GM19328 (cell line): ENCODE results near the gene C1QTNF8.

Experiments
- ATAC-seq: cut with Tn5 transposase; IDR thresholded peaks from one replicate; pipeline ENCODE4 v1.9.1; 2021; ENCODE audit warnings: mild to moderate bottlenecking, moderate library complexity; ENCODE audit not compliant: unreplicated experiment

Gene C1QTNF8, protein sequence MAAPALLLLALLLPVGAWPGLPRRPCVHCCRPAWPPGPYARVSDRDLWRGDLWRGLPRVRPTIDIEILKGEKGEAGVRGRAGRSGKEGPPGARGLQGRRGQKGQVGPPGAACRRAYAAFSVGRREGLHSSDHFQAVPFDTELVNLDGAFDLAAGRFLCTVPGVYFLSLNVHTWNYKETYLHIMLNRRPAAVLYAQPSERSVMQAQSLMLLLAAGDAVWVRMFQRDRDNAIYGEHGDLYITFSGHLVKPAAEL

DNA sequence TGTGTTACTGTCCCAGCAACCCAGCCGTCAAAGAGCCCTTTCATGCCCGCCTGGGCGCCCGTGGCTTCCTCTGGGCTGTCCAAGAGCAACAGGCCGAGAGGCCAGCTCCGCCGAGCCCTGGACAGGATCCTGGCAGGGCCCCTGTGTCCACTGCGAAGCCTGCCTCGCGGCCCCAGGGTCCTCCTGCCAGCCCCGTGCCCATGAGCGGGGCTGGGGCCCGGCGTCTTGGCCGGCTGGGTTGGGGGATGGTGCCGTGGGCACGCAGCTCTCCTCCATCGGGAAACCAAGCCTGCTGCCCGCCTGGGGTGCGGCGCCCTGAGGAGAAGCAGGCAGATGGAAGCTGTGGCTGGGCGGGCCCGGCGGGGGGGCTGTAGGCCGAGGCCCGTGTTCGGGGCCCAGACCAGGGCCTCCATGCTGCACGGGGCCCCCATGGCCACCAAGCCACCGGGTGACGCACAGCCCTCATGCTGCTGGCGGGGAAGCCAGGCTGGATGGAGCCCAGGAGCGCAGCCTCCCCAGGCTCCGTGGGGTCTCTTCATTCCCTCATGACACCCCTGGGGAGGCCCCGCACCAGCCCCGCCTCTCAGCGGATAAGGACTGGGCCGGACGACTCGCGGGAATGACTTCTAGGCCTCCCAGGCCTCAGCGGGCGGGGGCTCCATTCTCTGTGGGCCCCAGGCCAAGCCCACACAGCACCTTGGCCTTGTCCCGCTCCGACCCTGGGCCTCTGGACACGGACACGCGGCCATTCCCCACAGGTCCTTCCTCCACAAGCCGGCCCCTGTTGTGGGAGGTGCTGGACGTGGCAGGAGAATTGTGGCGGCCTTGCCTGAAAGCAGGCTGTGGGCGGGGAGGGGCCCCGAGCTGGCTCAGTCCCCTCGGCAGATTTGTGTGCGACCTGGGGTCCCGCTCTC is at the start of gene C1QTNF8:
TSS of gene C1QTNF8 (minus strand) at position 76 of the 914 bp plus-strand sequence. CDS start 1,322 bp downstream, outside the sequence.
- ATAC-seq: no peak

DNA sequence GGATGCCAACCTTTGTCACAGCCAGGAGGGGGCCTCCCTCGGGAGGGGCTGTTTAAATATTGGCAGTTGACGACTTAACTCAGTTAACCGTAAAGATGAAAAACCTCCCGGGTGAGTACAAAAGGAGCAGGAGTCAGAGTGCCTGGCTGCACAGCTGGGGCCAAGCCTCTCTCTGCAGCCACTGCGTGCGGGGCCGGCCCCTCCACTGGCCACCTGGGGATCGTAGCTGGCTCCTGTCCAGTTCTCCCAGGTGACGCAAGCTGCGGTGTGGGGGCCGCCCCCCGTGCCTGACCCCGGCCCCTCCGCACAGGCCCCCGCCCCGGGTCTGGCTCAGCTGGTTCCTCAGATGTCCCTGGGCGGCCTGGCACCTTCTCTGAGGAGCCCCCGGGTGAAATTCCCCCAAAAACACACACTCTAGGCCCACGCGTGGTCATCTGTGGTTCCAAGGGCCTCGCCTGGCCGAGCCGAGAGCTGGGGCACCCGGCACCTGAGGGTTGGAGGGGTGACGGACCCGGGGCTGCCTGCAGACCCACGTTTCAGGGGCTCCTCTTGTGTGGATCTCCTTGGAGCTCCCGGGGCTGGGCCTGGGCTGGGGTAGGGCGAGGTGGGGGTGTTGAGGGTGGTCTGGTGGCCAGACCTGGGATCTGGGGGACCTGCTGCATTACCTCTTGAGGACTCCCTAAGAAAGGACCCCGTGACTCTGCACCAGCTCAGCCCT is 49.5 kb upstream of the C1QTNF8 start:
- ATAC-seq: no peak

DNA sequence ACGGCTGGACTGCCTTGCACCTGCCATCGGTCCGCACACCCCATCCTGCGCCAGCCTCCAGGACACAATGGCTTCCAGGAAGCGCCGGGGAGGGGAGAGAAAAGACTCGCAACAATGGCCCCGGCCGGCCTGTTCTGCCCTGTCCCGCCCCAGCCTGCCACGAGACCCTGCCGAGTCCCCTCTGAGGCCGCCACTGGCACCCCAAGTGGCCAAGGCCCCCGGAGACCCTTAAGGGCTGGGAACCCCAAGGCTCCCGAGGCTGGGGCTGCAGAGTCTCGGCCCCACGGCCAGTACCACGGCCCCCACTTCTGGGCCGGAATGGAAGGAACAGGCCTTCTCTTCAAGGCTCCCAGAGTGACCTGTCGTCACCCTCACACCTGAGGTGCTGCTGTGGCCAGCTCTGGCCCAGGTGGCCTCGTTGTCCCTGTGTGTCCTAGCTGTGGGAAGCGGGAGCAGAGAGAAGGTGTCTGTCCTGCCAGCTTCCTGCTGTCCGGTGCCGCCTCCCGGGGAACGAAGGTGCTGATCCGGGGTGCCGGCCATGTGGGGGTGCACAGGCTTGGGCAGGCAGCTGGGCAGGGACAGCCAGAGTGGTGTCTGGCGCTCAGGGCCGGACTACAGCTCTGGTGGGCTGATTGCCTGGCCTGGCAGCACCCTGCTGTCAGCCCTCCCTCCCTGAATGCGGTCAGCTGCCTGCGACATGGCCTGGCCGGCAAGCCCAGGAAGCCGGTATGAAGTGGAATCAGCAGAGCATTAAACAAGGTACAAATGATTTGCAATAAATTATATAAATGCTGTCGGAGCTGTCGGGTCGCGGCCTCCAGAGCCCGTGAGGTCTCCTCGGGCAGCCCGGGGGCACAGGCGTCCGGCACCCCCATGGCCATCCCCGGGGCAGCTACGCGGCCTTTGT is 48.7 kb upstream of the C1QTNF8 start:
- ATAC-seq: no peak

DNA sequence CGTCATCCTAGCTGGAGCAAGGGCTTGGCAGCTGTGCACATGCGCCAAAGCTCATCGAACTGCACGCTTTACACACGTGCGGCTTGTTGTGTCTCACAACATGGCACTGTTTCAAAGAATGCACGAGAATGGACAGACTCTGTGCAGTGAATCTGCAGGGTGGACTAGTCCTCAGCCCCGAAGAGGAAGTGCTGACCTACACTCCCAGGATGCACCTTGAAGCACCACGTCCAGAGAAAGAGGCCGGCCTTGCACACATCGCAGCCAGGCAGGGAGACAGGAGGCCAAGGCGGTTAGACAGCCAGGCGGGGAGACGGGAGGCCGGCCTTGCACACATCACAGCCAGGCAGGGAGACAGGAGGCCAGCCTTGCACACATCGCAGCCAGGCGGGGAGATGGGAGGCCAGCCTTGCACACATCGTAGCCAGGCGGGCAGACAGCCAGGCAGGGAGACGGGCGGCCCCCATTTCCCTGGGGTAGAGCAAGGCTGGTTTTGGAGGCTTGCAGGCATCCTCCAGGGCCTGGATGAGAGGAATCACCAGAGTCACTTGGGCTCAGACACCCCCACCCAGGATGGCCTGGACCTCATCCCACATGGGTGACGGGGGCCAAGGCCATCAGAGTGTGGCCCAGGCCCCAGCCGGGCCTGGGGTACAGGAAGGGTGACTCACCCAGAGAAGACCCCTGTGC is 47.9 kb upstream of the C1QTNF8 start:
- no peak for ATAC-seq

DNA sequence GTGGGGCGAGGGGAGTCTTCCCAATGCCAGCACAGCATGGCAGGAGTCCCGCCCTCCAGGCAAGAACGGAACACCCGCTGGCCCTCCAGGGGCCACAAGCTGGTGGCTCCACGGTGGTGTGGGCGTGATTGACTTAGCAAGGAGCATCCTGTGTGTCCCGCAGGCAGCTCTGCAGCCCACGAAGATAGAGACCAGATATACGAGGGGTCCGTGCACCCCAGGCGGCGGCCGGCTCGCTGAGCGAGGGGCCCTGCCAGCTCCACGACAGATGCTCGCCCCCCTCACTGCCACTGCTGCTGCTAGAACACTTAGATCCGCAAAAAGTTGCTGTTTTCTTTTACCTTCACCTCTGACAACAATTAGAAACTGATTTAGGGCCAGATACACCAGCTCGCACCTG is 46.9 kb upstream of the C1QTNF8 start:
- ATAC-seq: no peak

DNA sequence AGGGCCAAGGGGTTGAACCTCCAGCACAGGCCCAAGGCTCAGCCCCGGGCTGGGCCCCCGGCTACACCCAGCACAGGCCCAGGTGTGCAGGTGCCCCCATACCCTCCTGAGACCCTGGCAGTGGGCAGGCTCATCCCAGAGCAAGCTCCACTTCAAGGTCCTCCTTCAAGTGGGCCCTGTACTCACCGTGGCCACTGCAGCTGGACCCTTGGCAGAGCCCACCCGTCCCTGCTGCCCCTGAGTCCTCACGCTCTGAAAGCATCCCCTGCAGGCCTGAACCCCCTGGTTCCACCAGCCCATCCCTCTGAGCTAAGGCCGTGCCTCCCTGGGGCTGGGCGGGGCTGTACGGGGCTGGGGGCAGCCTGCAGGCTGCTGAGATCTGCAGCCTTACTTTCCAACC is 45.7 kb upstream of the C1QTNF8 start:
- no peak for ATAC-seq

DNA sequence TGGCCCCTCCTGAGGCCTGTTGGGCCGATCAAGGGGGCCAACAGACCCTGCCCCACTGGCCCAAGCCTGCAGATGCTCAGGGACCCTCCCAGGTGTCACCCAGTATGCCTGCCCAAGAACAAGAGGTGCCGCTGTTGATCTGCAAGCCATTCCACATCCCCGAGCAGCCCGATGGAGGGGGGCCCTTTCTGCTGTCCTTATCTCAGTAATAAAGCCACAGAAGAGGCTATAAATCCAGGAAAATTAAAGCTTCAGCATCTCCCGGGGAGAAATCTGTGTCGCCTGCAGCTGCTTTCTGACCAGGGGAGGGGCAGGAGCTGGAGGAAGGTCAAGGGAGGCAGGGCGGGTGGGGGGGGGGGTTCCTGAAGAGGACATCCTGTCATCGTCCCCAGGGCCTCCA is 45.1 kb upstream of the C1QTNF8 start:
- no peak for ATAC-seq

DNA sequence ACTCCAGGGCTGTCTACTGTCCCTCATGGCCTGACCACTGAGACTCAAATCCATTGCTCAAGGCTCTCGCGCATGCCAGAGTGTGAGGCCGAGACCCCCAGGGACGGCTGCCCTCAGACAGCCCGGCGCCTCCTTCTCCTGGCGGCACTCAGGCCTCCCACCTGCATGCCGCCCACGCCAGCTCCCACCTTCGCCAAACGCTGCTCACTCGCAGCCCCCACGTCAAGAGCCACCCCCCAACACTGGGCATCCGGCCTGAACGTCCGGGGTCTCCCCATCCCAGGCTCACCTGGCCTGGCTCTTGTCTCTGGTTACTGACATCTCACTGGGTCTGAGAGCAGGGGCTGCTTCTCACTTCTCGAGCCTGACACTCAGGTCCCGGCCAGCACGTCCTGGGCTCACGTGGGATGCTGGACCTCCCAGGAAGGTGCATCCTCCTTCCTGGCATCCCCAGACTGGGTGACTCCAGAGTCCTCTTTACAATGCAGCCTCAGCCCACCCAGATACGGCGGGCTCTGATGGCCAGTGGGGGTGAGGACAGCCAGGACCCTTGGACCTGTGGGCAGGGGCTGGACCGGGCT is 44.6 kb upstream of the C1QTNF8 start:
- ATAC-seq: no peak

DNA sequence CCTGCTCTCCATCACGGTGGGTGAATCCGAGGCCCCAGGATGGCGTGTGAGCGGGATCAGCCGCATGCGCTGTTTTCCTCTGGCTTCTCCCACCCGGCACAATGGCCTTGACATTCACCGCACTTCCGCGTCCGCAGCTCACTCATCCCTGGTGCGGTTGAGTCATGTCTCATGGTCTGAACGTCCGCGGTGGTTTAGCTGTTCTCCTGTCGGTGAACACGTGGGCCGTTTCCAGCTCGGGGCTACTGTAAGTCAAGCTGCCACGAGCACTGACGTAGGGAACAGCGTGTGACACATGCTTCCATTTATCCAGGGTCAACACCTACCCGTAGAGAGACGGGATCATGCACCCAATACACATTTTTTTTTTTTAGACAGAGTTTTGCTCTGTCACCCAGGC is 41.6 kb upstream of the C1QTNF8 start:
- no peak for ATAC-seq

DNA sequence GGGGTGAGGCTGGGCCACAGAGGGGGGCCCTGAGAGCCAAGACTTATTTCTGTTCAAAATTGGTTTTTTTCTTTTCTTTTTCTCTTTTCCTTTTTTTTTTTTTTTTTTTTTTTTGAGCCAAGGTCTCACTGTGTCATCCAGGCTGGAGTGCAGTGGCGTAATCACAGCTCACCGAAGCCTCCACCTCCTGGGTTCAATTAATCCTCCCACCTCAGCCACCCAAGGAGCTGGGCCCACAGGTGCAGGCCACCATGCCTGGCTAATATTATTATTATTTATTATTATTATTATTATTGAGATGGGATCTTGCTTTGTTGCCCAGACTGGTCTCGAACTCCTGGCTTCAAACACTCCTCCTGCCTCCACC is 39.4 kb upstream of the C1QTNF8 start:
- no peak for ATAC-seq

DNA sequence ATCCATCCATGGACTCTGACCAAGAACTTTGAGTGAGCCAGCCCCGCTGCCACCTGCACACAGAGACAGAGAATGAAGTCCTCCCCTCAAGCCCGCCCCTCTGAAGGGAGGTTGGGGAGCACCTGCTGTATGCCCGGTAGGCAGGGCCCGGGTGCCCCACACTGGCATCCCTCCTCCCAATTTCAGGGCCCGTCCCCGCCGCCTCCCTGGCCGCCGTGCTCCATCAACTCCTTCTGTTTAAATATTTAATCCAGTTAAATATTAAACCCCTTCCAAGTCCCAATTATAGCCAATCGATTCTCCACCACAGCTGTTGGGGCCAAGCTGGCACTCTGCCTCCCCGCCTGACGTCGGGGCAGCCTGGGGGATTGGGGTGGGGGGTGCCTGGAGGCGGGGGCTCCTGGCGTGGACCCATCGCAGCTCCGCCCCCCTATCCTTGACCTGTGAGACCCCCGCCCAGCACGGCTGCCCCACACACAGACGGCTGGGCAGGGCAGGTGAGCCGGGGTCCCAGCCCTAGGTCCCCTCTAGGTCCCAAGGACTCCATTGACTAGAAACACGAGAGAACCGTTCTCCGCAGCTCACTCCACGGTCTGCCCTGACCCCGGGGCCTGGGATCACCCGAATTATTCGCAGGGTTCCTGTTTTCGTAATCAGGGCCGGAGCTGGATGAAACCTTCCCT is 38.9 kb upstream of the C1QTNF8 start:
- no peak for ATAC-seq

DNA sequence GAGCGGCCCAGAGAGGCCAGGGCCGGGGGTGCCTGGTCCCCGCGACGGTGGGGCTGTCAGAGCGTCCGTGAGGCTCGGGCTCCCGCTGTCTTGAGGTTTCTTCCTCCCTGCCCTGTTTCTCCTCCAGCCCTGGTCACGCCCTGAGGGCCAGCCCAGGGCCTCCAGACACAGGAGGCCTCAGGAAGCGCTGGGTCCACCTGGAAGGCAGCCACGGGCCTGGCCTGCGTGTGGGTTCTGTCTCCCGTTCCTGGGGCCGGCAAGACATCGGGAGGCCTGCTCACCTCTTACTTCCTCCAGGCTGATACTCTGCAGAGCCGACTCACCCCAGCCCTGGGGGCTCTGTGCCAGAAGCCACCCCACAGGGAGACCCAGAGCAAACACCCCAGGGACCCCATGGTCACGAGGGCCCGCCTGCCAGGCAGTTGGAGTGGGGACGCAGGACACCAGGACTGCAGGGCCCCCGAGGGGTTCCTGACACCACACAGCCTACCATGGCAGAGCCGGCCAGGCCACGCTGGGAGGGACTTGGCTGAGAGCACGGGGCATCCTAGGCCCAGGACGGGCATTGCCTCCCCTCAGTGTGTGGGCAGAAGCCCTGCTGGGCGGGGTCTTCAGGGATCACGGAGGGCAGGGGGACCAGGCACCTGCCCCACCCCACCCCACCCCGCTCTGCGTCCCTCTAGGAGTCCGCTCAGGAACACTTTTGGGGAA is 37.9 kb upstream of the C1QTNF8 start:
- ATAC-seq: no peak

DNA sequence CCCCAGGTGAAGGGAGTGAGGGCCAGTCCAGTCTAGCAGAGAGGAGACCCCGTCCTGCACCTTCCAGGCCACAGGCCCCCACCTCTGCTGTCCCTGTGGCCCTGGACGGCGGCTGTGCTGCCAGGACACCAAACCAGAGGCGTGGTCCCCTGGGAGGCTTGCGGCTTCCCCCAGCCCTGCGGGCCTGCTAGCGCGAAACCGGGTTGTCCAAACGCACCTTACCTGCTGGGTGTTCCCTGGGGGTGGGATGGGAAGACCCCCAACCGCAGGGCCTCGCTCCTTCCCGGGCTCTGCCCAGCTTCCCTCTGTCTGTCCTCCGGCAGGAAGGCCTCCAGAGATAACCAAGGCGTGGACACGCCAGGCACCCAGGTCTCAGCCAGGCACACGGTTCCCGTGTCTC is 37.2 kb upstream of the C1QTNF8 start:
- no peak for ATAC-seq

DNA sequence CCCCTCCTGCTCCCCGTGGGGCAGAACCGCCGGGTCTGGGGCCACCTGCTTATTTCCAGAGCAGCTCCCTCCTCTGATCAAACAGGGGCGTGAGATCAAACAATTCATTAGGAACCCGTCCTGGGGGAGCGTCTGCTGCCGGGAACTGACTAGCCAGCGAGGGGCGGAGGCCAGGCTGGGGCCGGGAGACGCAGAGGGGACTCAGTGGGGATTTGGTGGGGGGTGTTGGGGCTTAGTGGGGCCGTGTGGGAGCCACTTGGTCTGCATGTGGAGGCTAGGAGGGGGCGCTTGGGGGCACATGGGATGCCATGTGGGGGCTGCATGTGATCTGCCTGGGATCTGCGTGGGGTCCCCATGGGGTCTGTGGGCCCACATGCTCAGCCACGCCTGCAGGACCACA is 36.4 kb upstream of the C1QTNF8 start:
- ATAC-seq: no peak

DNA sequence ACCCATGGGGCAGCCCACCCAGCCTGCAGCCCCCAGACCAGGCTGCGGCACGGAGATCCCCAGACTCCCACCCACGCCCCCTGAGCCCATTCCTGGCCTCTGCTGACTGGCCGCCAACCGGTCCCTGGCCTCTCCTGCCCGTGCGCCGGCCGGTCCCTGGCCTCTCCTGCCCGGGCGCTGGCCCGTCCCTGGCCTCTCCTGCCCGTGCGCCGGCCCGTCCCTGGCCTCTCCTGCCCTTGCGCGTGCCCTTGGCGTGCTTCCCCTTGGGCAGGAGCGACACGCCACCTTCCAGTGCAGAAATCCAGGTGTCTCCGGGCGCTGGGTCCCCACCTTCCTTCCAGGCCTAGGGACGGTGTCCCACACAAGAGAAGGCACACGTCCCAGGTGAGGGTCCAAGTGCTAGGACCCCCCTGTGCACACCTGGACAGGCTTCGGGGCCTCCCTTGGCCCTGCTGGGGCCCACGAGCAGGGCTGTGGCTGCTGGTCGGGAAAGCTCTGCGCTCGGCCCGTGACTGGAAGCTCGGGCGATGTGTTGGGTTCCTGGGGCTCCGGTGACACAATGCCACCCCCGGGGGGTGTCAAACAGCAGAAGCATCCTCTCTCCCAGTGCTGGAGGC is 35.4 kb upstream of the C1QTNF8 start:
- no peak for ATAC-seq

DNA sequence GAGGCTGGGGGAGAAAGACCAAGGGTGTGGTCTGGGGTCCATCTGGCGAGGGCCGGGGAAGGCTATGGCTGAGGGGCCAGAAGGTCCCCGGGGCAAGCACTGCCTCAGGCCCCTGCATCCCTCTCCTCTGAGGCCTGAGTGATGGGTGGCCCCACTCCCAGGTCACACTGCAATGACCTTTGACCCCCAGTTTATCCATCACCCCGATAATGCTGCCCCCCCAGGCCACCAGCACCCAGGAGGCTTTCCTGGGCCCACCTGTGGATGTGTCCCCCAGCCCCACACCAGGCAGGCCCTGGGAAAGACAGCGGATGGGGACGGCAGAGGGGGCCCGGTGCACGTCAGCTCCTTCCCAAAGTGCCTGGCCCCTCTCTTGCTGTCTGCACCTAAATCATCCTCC is 34.3 kb upstream of the C1QTNF8 start:
- no peak for ATAC-seq

DNA sequence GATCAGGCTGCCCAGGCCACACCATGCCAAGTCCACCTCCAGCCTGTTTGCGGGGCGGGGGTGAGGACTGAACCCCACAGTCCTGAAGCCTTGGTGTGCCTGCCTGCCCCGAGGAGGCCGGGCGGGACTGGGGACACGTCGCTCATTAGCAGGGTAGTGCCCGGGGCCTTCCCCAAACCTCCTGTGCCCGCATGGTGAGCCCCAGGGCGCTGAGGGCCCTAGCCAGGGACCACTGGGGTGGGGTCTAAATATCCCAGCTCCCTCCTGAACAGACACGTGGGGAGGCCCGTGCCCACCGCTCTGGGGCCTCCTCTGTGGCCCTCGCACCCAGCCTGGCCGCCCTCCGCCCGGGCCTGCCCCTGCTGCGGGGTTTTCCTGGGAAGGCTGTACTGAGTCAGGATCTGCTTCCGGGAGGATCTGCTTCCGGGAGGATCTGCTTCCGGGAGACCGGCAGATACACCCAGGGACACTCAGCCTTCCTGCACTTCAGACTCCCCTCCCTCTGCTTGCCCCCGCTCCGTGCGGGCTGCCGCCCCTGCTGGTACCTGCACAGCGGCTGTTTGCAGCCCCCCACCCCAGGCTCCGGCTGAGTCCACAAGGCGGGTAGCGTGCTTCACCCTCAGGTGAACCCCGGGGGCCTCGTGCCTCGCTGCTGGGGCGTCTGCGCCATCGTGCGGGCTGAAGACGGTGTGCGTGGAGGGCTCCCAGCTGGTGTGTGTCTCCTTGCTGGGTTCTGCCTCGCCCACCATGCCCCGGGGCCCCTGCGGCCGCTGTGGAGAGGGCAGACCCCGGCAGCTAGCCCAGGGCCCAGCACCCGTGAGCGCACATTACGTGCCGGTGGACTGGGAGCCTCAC is 33.3 kb upstream of the C1QTNF8 start:
- ATAC-seq: no peak
